Left hindlimb (tissue), 1 donor: Measurements from ENCODE around the gene HADH.
"Not testable (repeated sequence)": the region's sequence is repeated elsewhere in the genome, so short reads cannot be mapped to it uniquely, and the experiment has no call there.

Source experiments
- DNase-seq: peaks from one replicate; pipeline ENCODE4 v3.0.0-alpha.2; 2018

HADH gene

GRCh38 chr4:108033348-108033747 is 43.7 kb downstream of the HADH start:
- no peak for DNase-seq

GRCh38 chr4:108034565-108034964 is 44.9 kb downstream of the HADH start:
- DNase-seq, result no peak

GRCh38 chr4:108035691-108036090 is 46.0 kb downstream of the HADH start:
- DNase-seq, result no peak

GRCh38 chr4:108036213-108036612 is 46.5 kb downstream of the HADH start:
- DNase-seq, result no peak

GRCh38 chr4:108037884-108038283 is 48.2 kb downstream of the HADH start:
- DNase-seq, result no peak

- no peak for DNase-seq
Observed at GRCh38 chr4:108042927-108043326, 53.2 kb downstream of the HADH start.

GRCh38 chr4:108043526-108043925 is 53.8 kb downstream of the HADH start:
- DNase-seq, result no peak

GRCh38 chr4:108044951-108045686 is 55.4 kb downstream of the HADH start:
- DNase-seq, result no peak

- DNase-seq, result peak; percentile 80
Observed at GRCh38 chr4:108045687-108046024, 56.0 kb downstream of the HADH start.

GRCh38 chr4:108047199-108047598 is 57.5 kb downstream of the HADH start:
- no peak for DNase-seq

- no peak for DNase-seq
Observed at GRCh38 chr4:108048157-108048556, 58.5 kb downstream of the HADH start.

- DNase-seq, result no peak
Observed at GRCh38 chr4:108048997-108049396, 59.3 kb downstream of the HADH start.

GRCh38 chr4:108049406-108049805 is 59.7 kb downstream of the HADH start:
- DNase-seq, result no peak

- DNase-seq, result not testable (repeated sequence)
Observed at GRCh38 chr4:108050166-108051111, 60.8 kb downstream of the HADH start.

- peak; percentile 76 for DNase-seq
Observed at GRCh38 chr4:108051343-108051742, 61.7 kb downstream of the HADH start.

GRCh38 chr4:108052558-108053120 is 63.0 kb downstream of the HADH start:
- no peak for DNase-seq

- DNase-seq, result no peak
Observed at GRCh38 chr4:108053251-108053711, 63.6 kb downstream of the HADH start.

GRCh38 chr4:108054025-108054638 is 64.4 kb downstream of the HADH start:
- DNase-seq, result no peak

- no peak for DNase-seq
Observed at GRCh38 chr4:108055787-108056186, 66.1 kb downstream of the HADH start.

GRCh38 chr4:108056418-108056817 is 66.7 kb downstream of the HADH start:
- DNase-seq, result no peak

GRCh38 chr4:108058685-108059440 is 69.2 kb downstream of the HADH start:
- no peak for DNase-seq

- no peak for DNase-seq
Observed at GRCh38 chr4:108060164-108060563, 70.5 kb downstream of the HADH start.
